Measurements from ENCODE around the gene SH3GLB1. TPM values are rescaled to one million over a fixed set of nuclear protein-coding genes. Genes with fewer than 3 reads are reported as not detected.

The SH3GLB1 gene
- total RNA-seq, 1 experiment from 2014 or later, result 36.4 TPM

GRCh38 chr1:86712088-86712860, 7.9 kb downstream of the SH3GLB1 start:
- H3K9me3 Mint-ChIP-seq, result no peaks in the 10 kb centered on the region
- H3K27me3 Mint-ChIP-seq (ENCODE audit: low read depth), result no peaks in the 10 kb centered on the region
- TF ChIP-seq, protein P1, sequence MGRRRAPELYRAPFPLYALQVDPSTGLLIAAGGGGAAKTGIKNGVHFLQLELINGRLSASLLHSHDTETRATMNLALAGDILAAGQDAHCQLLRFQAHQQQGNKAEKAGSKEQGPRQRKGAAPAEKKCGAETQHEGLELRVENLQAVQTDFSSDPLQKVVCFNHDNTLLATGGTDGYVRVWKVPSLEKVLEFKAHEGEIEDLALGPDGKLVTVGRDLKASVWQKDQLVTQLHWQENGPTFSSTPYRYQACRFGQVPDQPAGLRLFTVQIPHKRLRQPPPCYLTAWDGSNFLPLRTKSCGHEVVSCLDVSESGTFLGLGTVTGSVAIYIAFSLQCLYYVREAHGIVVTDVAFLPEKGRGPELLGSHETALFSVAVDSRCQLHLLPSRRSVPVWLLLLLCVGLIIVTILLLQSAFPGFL (CRISPR knock-in tag; IDR thresholded peaks at IDR 0.05; ENCODE audit: borderline replicate concordance), result no peak
- TF ChIP-seq ETV6 (CRISPR knock-in tag; IDR thresholded peaks at IDR 0.05) (no peak), ZNF317 (CRISPR knock-in tag; IDR thresholded peaks at IDR 0.05; ENCODE audit: borderline replicate concordance, low read depth) (no peak), ATF6 (CRISPR knock-in tag; IDR thresholded peaks at IDR 0.05) (no peak), GTF2I (CRISPR knock-in tag; conservative IDR thresholded peaks at IDR 0.05) (no peak), MXD4 (CRISPR knock-in tag; IDR thresholded peaks at IDR 0.05; ENCODE audit: borderline replicate concordance) (no peak)
- peaks cover 9% of the 10 kb centered on the region for H3K36me3 Mint-ChIP-seq
- ChIA-PET POLR2A (no interaction called here), CTCF (interaction anchor here (3.8 kb wide), 1 partner anchor 8 kb away, joined by 36 read pairs; the partner anchor contains the start of gene SH3GLB1)
- no peak overlapping the region for H3K27ac Mint-ChIP-seq
- ATAC-seq (no peak), DNase-seq (ENCODE audit: low spot score) (no peak)
- peaks cover 13% of the 10 kb centered on the region for H3K4me1 Mint-ChIP-seq
- H3K4me3 Mint-ChIP-seq, result no peak overlapping the region

DNA sequence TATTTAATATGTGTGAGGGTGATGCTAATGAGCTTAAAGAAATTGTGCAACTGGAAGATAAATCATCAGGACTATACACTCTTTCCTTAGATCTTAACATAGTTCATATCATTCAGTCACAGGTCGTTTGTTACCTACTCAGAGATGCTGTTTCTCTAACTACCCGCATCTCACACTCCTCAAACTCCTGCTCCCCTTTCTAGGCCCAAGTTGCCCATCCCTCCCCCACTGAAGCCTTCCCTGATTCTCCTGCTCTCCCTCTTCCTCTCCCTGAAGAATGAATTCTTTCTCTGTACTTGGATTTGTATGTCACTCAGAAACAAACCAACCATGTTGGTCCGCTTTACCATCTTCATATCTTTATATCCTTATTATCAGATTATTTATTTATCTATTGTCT, 9.1 kb downstream of the SH3GLB1 start:
- POLR2A ChIA-PET, result no interaction called here
- Mint-ChIP-seq H3K4me1 (peaks cover 12% of the 10 kb centered on the region), H3K27me3 (ENCODE audit: low read depth) (no peaks in the 10 kb centered on the region), H3K4me3 (no peak overlapping the region), H3K27ac (no peak overlapping the region), H3K36me3 (peaks cover 5% of the 10 kb centered on the region; the same call in 1 of the 2 replicates), H3K9me3 (no peaks in the 10 kb centered on the region)
- DNase-seq (ENCODE audit: low spot score) (no peak), ATAC-seq (peak; percentile 51)
- TF ChIP-seq ZBTB21 (CRISPR knock-in tag; IDR thresholded peaks at IDR 0.05; ENCODE audit: borderline replicate concordance), result no peak
- TF ChIP-seq, protein P2, sequence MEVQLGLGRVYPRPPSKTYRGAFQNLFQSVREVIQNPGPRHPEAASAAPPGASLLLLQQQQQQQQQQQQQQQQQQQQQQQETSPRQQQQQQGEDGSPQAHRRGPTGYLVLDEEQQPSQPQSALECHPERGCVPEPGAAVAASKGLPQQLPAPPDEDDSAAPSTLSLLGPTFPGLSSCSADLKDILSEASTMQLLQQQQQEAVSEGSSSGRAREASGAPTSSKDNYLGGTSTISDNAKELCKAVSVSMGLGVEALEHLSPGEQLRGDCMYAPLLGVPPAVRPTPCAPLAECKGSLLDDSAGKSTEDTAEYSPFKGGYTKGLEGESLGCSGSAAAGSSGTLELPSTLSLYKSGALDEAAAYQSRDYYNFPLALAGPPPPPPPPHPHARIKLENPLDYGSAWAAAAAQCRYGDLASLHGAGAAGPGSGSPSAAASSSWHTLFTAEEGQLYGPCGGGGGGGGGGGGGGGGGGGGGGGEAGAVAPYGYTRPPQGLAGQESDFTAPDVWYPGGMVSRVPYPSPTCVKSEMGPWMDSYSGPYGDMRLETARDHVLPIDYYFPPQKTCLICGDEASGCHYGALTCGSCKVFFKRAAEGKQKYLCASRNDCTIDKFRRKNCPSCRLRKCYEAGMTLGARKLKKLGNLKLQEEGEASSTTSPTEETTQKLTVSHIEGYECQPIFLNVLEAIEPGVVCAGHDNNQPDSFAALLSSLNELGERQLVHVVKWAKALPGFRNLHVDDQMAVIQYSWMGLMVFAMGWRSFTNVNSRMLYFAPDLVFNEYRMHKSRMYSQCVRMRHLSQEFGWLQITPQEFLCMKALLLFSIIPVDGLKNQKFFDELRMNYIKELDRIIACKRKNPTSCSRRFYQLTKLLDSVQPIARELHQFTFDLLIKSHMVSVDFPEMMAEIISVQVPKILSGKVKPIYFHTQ (CRISPR knock-in tag; IDR thresholded peaks at IDR 0.05), result no peak
- TF ChIP-seq, protein P3, sequence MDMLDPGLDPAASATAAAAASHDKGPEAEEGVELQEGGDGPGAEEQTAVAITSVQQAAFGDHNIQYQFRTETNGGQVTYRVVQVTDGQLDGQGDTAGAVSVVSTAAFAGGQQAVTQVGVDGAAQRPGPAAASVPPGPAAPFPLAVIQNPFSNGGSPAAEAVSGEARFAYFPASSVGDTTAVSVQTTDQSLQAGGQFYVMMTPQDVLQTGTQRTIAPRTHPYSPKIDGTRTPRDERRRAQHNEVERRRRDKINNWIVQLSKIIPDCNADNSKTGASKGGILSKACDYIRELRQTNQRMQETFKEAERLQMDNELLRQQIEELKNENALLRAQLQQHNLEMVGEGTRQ (CRISPR knock-in tag; IDR thresholded peaks at IDR 0.05), result no peak
- no peak for TF ChIP-seq GRHL2 (CRISPR knock-in tag; IDR thresholded peaks at IDR 0.05; ENCODE audit: insufficient replicate concordance, severe bottlenecking)
- CTCF ChIA-PET, result interaction anchor here (3.8 kb wide), 1 partner anchor 9 kb away, joined by 36 read pairs; the partner anchor contains the start of gene SH3GLB1

- CTCF ChIA-PET, result interaction anchor here (3.8 kb wide), 1 partner anchor 10 kb away, joined by 36 read pairs; the partner anchor contains the start of gene SH3GLB1
- POLR2A ChIA-PET, result interaction anchor here (1.2 kb wide), 1 partner anchor 10 kb away, joined by 5 read pairs; the partner anchor contains the start of gene SH3GLB1
- ATAC-seq, result peak; percentile 51; the same call in 1 of the 2 replicates
- Mint-ChIP-seq H3K36me3 (peaks cover 5% of the 10 kb centered on the region; the same call in 1 of the 2 replicates), H3K9me3 (no peaks in the 10 kb centered on the region), H3K27ac (peak overlapping the region; percentile 27; the same call in 1 of the 2 replicates), H3K4me3 (no peak overlapping the region), H3K4me1 (peaks cover 12% of the 10 kb centered on the region), H3K27me3 (ENCODE audit: low read depth) (no peaks in the 10 kb centered on the region)
- no peak for DNase-seq (ENCODE audit: low spot score)
- no peak for TF ChIP-seq ZNF671 (CRISPR knock-in tag; IDR thresholded peaks at IDR 0.05)
- TF ChIP-seq CBFB (CRISPR knock-in tag; IDR thresholded peaks at IDR 0.05; ENCODE audit: low read depth), result no peak
- no peak for TF ChIP-seq ZNF512 (CRISPR knock-in tag; IDR thresholded peaks at IDR 0.05; ENCODE audit: borderline replicate concordance)
- no peak for TF ChIP-seq IRF2 (CRISPR knock-in tag; IDR thresholded peaks at IDR 0.05; ENCODE audit: borderline replicate concordance, low read depth)
- no peak for TF ChIP-seq CDX4 (CRISPR knock-in tag; IDR thresholded peaks at IDR 0.05; ENCODE audit: borderline replicate concordance)
- no peak for TF ChIP-seq NFE2L1 (CRISPR knock-in tag; IDR thresholded peaks at IDR 0.05)
- TF ChIP-seq GTF2I (CRISPR knock-in tag; conservative IDR thresholded peaks at IDR 0.05), result no peak
- TF ChIP-seq ZBTB21 (CRISPR knock-in tag; IDR thresholded peaks at IDR 0.05; ENCODE audit: borderline replicate concordance), result no peak
- TF ChIP-seq TP53 (CRISPR knock-in tag; IDR thresholded peaks at IDR 0.05), result no peak
- no peak for TF ChIP-seq E2F1 (CRISPR knock-in tag; IDR thresholded peaks at IDR 0.05)
Measured at GRCh38 chr1:86714159-86714558, 9.8 kb downstream of the SH3GLB1 start.
